D721Med (cell line): ENCODE results near the gene CCND1.

Experiments
- DNase-seq: peaks from one replicate; pipeline ENCODE4 v3.0.0; 2011; ENCODE audit warnings: low spot score; ENCODE audit not compliant: insufficient read length
- FAIRE-seq: peaks from 2 replicates; lab custom pipeline; 2011; peaks lifted over from hg19 to GRCh38; lab: Jason Lieb, UNC
- CTCF ChIP-seq: IDR thresholded peaks from 2 replicates; pipeline ENCODE4 v1.5.1; 2012; ENCODE audit warnings: mild to moderate bottlenecking, control low read depth; ENCODE audit not compliant: insufficient read depth; ENCODE audit errors: missing control alignments

CCND1 gene

GRCh38 chr11:69599502-69599901 lies 41.5 kb upstream of the CCND1 start:
- no peak for TF ChIP-seq CTCF
- DNase-seq: no peak
- no peak for FAIRE-seq

GRCh38 chr11:69600001-69600400 lies 41.0 kb upstream of the CCND1 start:
- no peak for TF ChIP-seq CTCF
- FAIRE-seq (no peak), DNase-seq (no peak)

GRCh38 chr11:69601011-69601975 lies 39.7 kb upstream of the CCND1 start:
- DNase-seq (no peak), FAIRE-seq (no peak)
- TF ChIP-seq CTCF: no peak

GRCh38 chr11:69603111-69603836 lies 37.7 kb upstream of the CCND1 start:
- FAIRE-seq (no peak), DNase-seq (no peak)
- no peak for TF ChIP-seq CTCF

GRCh38 chr11:69604055-69604454 lies 36.9 kb upstream of the CCND1 start:
- no peak for DNase-seq

GRCh38 chr11:69605737-69606526 lies 35.0 kb upstream of the CCND1 start:
- DNase-seq: no peak
- no peak for TF ChIP-seq CTCF
- no peak for FAIRE-seq

More at GRCh38 chr11:69604055-69604454, 36.9 kb upstream of the CCND1 start:
- no peak for TF ChIP-seq CTCF
- FAIRE-seq: no peak
